Psoas muscle (tissue), 8 donors: ENCODE results near the gene TMEM190. TPM values are rescaled to one million over a fixed set of nuclear protein-coding genes. Genes with fewer than 3 reads are reported as not detected.
A peak's percentile ranks its signal among the peaks of the same experiment; 100 is the strongest.

Experiments used
- ATAC-seq, 4 donors: fragments of 200-7000 bp; cut with Tn5 transposase; one replicate each; pipeline ENCODE4 v1.9.1; 2020; ENCODE audit warnings: moderate library complexity in 3 of 4, mild to moderate bottlenecking in 2 of 4
- DNase-seq, 2 donors: peaks; one replicate each; pipeline ENCODE4 v3.0.0-alpha.2; 2020
- H3K27ac ChIP-seq: fragments of 200-600 bp; one replicate; pipeline ENCODE4 v1.8.0; 2022
- H3K27me3 ChIP-seq, 3 donors: fragments of 200-600 bp in 1 of 3; one replicate each; pipeline versions ENCODE4 v1.6.1 to v1.8.0; 2013 to 2022; ENCODE audit warnings: low read length in 2 of 3, mild to moderate bottlenecking in 2 of 3, moderate library complexity in 1 of 3; ENCODE audit not compliant: insufficient read depth in 3 of 3
- H3K36me3 ChIP-seq, 2 donors: fragments of 200-600 bp in 1 of 2; one replicate each; pipeline versions ENCODE4 v1.6.1 to v1.8.0; 2013 to 2022; ENCODE audit warnings: low read depth in 1 of 2, mild to moderate bottlenecking in 1 of 2, moderate library complexity in 1 of 2; ENCODE audit not compliant: insufficient read depth in 1 of 2
- H3K4me1 ChIP-seq: fragments of 200-600 bp; one replicate; pipeline ENCODE4 v1.8.0; 2022
- H3K4me3 ChIP-seq: fragments of 200-600 bp; one replicate; pipeline ENCODE4 v1.8.0; 2022; ENCODE audit warnings: mild to moderate bottlenecking
- H3K9me3 ChIP-seq: fragments of 200-600 bp; one replicate; pipeline ENCODE4 v1.8.0; 2022
- WGBS, 3 donors: extraction: QIAGEN DNeasy Blood & Tissue Kit; methylation state at CpG; one replicate each; pipeline versions ENCODE4 v1.1.6 to v1.1.7; 2013; 5-methylcytosine and 5-hydroxymethylcytosine counted together
- intact Hi-C, 2 donors: fragments of 100-400 bp; cut with DNase I; formaldehyde crosslinking; loops; one replicate each; pipeline versions ENCODE4 v1.11.0 to v1.14.2; 2022
- polyA plus RNA-seq, 3 donors: library from polyadenylated mRNA; stranded (reverse); fragments of 200-250 nt; gene quantifications; one replicate each; pipeline ENCODE4 v1.2.3, GENCODE V29; 2013
- total RNA-seq, 4 donors: library from RNA; stranded (reverse); fragmentation: NEBNext Ultra II Directional in 2 of 4; extraction: Animal tissue kit (Norgen Biotek cat#: 25700) in 2 of 4; gene quantifications; one replicate each; pipeline versions ENCODE4 v1.2.1 to v1.2.4, GENCODE V29; 2021 to 2023
- TF ChIP-seq, protein P1 (sequence below): fragments of 200-600 bp; IDR thresholded peaks from one replicate; pipeline ENCODE4 v1.8.0; 2022; ENCODE audit warnings: antibody characterized with exemption
- donor health status: healthy with polysubstance abuse.
- donor health status: DM: no; HTN: no; CAD: no; lungs with moderate emphysema.
- donor health status: Bipolar disorder and iron deficiency.
- donor health status: healthy.
- donor health status: DM: yes; HTN: yes; CAD: no.
- donor health status: DM: no; HTN: no; CAD: no.
- donor health status: DM: no; HTN: no; CAD: no.
- donor health status: DM: yes; HTN: yes; CAD: no.

Gene TMEM190
- total and polyA plus RNA-seq, 7 donors = not detected

DNA sequence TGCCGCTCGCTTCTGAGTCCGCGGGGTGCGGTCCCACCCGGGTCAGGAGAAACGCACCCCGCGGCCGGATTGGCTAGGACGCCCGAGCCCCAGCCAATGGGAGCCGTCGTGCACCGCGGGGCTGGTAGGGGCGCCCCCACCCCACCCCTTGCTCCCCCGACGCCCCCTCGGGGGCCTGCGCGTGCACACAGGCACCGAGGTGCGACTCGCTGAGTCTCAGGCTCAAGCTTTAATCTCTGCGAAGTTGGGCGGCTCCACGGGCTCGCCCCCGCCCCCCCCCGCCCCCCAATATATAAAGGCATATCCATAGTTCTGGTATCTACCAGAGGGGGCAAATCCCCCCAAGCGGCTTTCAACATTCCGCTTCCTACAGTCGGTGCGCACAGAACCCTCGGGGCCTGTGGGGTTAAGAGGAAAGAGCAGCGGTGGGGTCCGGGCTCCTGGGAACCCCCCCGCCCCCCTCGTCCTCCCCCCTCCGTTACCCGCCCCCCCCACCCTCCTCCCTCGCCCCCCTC, 21.9 kb upstream of the TMEM190 start, which contains the start of gene COX6B2:
COX6B2 (minus strand) TSS at position 22 of the 515 bp plus-strand sequence. CDS start 198 bp downstream, outside the sequence.
- Histone ChIP-seq H3K4me3 (peak within 1 kb of the TSS; percentile 60), H3K9me3 (no peaks in the 10 kb centered on the region), H3K4me1 (peaks cover 5% of the 10 kb centered on the region), H3K27me3 (peaks cover 0 to 64% (median 26%) of the 10 kb centered on the region in 3 donors), H3K36me3 (no peaks in the 10 kb centered on the region), H3K27ac (no peak within 1 kb of the TSS)
- no peak for ATAC-seq
- WGBS, 3 donors = 2 to 3% (median 2%) methylated on average over 28 to 42 of the region's 43 CpGs
- intact Hi-C loops = no loop called here
- TF ChIP-seq, protein P1, sequence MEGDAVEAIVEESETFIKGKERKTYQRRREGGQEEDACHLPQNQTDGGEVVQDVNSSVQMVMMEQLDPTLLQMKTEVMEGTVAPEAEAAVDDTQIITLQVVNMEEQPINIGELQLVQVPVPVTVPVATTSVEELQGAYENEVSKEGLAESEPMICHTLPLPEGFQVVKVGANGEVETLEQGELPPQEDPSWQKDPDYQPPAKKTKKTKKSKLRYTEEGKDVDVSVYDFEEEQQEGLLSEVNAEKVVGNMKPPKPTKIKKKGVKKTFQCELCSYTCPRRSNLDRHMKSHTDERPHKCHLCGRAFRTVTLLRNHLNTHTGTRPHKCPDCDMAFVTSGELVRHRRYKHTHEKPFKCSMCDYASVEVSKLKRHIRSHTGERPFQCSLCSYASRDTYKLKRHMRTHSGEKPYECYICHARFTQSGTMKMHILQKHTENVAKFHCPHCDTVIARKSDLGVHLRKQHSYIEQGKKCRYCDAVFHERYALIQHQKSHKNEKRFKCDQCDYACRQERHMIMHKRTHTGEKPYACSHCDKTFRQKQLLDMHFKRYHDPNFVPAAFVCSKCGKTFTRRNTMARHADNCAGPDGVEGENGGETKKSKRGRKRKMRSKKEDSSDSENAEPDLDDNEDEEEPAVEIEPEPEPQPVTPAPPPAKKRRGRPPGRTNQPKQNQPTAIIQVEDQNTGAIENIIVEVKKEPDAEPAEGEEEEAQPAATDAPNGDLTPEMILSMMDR = no peak
- no peak for DNase-seq

DNA sequence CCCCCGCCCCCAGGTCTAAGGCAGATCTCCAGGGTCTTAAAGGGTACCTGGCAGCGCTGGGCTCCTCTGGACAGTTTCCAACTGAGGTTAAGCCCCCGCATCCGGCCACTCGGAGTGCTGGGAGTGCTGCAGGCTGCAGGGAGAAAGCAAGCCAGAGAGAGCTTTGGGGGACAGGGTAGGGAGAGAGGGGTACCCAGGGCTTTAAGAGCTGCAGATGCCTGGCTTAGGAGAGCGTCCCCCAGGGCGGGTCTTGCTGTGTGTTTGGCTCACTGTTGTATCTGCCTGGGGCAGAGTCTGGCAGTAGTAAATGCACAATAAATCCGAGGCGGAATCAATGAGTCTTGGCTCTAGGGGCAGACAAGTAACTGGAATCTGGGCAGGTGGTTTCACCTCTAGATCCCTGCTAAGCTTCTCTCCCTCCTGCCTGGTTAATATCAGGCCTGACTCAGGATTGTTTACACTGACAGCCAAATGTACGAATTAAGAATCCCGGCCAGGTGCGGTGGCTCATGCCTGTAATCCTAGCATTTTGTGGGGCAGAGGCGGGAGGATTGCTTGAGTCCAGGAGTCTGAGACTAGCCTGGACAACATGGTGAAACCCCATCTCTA, 21.3 kb upstream of the TMEM190 start:
- 12 to 18% (median 14%) methylated on average over 10 to 13 of the region's 13 CpGs for WGBS, 3 donors
- peaks cover 5% of the 10 kb centered on the region for H3K4me1 ChIP-seq
- no peaks in the 10 kb centered on the region for H3K36me3 ChIP-seq
- TF ChIP-seq, protein P1 = no peak
- DNase-seq = no peak
- no peaks in the 10 kb centered on the region for H3K9me3 ChIP-seq
- H3K27ac ChIP-seq = no peak overlapping the region
- H3K27me3 ChIP-seq = peaks cover 0 to 64% (median 26%) of the 10 kb centered on the region in 3 donors
- H3K4me3 ChIP-seq = no peak overlapping the region
- intact Hi-C loops = no loop called here
- ATAC-seq = no peak

DNA sequence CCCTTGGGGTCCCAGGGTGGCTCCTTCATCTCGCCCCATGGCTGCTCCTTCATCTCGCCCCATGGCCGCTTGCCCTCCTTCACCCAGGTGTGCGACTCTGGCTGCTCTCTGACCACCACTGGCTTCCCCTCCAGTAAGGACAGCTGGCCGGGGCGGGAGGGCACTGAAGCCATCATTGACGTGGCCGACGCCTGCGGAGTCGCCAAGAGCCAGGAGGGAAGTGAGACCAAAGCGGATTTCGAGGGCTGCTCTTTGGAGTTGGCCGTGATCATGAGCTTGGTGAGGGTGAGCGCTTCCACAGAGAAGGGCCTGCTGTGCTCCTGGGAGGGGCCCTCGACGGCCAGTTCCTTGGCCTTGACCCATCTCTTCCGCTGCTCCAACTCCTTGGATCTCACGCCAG, 18.1 kb upstream of the TMEM190 start:
- TF ChIP-seq, protein P1 = no peak
- Histone ChIP-seq H3K9me3 (no peaks in the 10 kb centered on the region), H3K27me3 (peaks cover 0 to 40% (median 15%) of the 10 kb centered on the region in 3 donors), H3K27ac (no peak overlapping the region), H3K36me3 (no peaks in the 10 kb centered on the region), H3K4me3 (no peak overlapping the region), H3K4me1 (peaks cover 3% of the 10 kb centered on the region)
- ATAC-seq (no peak), DNase-seq (no peak)
- intact Hi-C loops = no loop called here
- WGBS, 3 donors = 66 to 75% (median 69%) methylated on average over 16 to 19 of the region's 19 CpGs

DNA sequence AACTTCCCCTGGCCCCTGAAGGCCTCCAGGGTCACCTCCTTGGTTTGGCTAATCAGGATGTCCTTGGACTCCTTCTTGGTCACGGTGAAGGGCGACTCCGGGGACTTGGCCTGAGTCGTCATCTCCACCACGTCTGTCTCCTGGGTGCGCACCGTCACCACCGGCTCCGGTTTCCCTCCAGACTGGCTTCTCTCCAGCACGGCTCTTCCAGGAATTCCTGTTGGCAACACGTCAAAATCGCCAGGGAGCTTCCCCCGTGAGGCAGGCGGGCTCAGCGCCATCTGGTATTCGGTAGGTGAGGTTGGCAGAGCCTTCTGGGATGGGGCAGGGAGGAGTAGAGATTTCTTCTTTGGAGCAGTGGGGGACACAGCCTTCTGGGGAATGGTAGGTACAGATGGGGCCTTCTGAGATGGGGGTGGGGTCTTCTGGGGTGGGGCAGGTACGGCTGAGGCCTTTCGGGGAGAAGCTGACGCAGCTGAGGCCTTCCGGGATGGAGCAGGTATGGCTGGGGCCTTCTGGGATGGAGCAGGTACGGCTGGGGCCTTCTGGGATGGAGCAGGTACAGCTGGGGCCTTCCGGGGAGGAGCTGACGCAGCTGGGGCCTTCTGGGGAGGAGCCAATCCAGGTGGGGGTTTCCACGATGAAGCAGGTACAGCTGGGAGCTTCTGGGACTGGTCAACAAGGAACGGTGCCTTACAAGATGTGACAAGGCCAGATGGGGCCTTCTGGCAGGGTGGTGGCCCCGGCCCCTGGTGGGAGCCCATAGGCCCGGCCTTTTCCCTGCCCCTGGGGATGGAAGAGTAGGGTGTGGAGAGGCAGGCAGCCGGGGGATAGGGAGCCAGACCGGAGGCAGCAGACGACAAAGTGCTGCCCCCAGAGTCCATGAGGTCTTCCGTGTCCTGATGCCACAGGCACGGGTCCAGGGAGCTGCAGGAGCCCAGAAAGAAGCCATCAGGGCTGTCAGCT, 17.4 kb upstream of the TMEM190 start:
- no peak for ATAC-seq
- TF ChIP-seq, protein P1 = no peak
- H3K27ac ChIP-seq = no peak overlapping the region
- WGBS, 3 donors = 47 to 55% (median 53%) methylated on average over 31 to 32 of the region's 32 CpGs
- DNase-seq = no peak
- H3K4me1 ChIP-seq = no peaks in the 10 kb centered on the region
- H3K27me3 ChIP-seq = peaks cover 0 to 33% (median 14%) of the 10 kb centered on the region in 3 donors
- intact Hi-C loops = no loop called here
- no peak overlapping the region for H3K4me3 ChIP-seq
- no peaks in the 10 kb centered on the region for H3K9me3 ChIP-seq
- H3K36me3 ChIP-seq = no peaks in the 10 kb centered on the region
